ENCODE measurements around the gene HHAT.

Gene HHAT

GRCh38 chr1:210558302-210558701 lies 229.6 kb downstream of the HHAT start:
- DNase-seq = no peak

GRCh38 chr1:210565306-210565705 lies 236.6 kb downstream of the HHAT start:
- DNase-seq = no peak

GRCh38 chr1:210568631-210569030 lies 239.9 kb downstream of the HHAT start:
- no peak for DNase-seq

GRCh38 chr1:210570116-210570515 lies 241.4 kb downstream of the HHAT start:
- no peak for DNase-seq

GRCh38 chr1:210571356-210572284 lies 242.9 kb downstream of the HHAT start:
- no peak for DNase-seq

- DNase-seq = no peak
These were observed 244.4 kb downstream of the HHAT start for GRCh38 chr1:210573141-210573540.

- no peak for DNase-seq
These were observed 253.7 kb downstream of the HHAT start for GRCh38 chr1:210582205-210582970.

- peak; percentile 81 for DNase-seq
These were observed 255.9 kb downstream of the HHAT start for GRCh38 chr1:210584439-210585113.

GRCh38 chr1:210586771-210587170 lies 258.1 kb downstream of the HHAT start:
- DNase-seq = no peak

GRCh38 chr1:210587566-210587965 lies 258.9 kb downstream of the HHAT start:
- no peak for DNase-seq

- no peak for DNase-seq
These were observed 259.7 kb downstream of the HHAT start for GRCh38 chr1:210588357-210588756.

GRCh38 chr1:210588946-210589345 lies 260.2 kb downstream of the HHAT start:
- no peak for DNase-seq

- no peak for DNase-seq
These were observed 262.5 kb downstream of the HHAT start for GRCh38 chr1:210591214-210591613.

GRCh38 chr1:210594605-210595004 lies 265.9 kb downstream of the HHAT start:
- DNase-seq = no peak

GRCh38 chr1:210596641-210597040 lies 267.9 kb downstream of the HHAT start:
- DNase-seq = no peak

GRCh38 chr1:210597555-210598134 lies 268.9 kb downstream of the HHAT start:
- peak; percentile 42 for DNase-seq

GRCh38 chr1:210598135-210598652 lies 269.5 kb downstream of the HHAT start:
- no peak for DNase-seq

GRCh38 chr1:210600421-210601159 lies 271.9 kb downstream of the HHAT start:
- DNase-seq = no peak

- no peak for DNase-seq
These were observed 274.4 kb downstream of the HHAT start for GRCh38 chr1:210603123-210603522.

GRCh38 chr1:210605099-210605498 lies 276.4 kb downstream of the HHAT start:
- DNase-seq = no peak

- no peak for DNase-seq
These were observed 278.7 kb downstream of the HHAT start for GRCh38 chr1:210607361-210607760.

- no peak for DNase-seq
These were observed 280.1 kb downstream of the HHAT start for GRCh38 chr1:210608767-210609166.
